K562 (cell line): ENCODE results near the gene CABP5. TPM values are rescaled to one million over a fixed set of nuclear protein-coding genes. Genes with fewer than 3 reads are reported as not detected.

Experiments
- ARNT ChIP-seq, 2 experiments: fragments of 450-650 bp; IDR thresholded peaks; 2 replicates each; pipeline ENCODE4 v1.6.1; 2016; ENCODE audit warnings: mild to moderate bottlenecking in 1 of 2
- CEBPZ ChIP-seq: fragments of 150-350 bp; IDR thresholded peaks from 2 replicates; pipeline ENCODE4 v1.6.1; 2014; ENCODE audit warnings: low read depth, mild to moderate bottlenecking, low read length, borderline replicate concordance
- CSDE1 ChIP-seq, 2 experiments: fragments of 450-650 bp; IDR thresholded peaks; 2 replicates each; pipeline ENCODE4 v1.6.1; 2016; ENCODE audit warnings: mild to moderate bottlenecking in 1 of 2
- CTCFL ChIP-seq: IDR thresholded peaks from 2 replicates; pipeline ENCODE4 v1.6.1; 2011; ENCODE audit warnings: borderline replicate concordance, low read depth, mild to moderate bottlenecking, moderate library complexity, low read length; ENCODE audit not compliant: insufficient read depth, poor library complexity, severe bottlenecking
- GATAD2B ChIP-seq: fragments of 450-650 bp; IDR thresholded peaks from 2 replicates; pipeline ENCODE4 v1.6.1; 2017; ENCODE audit warnings: mild to moderate bottlenecking, borderline replicate concordance
- POLR2A ChIP-seq: fragments of 450-650 bp; conservative IDR thresholded peaks from 2 replicates; pipeline ENCODE4 v1.6.1; 2016
- SMARCB1 ChIP-seq: IDR thresholded peaks from 2 replicates; pipeline ENCODE4 v1.6.1; 2011; ENCODE audit warnings: improper control_type of control experiment, low read depth; ENCODE audit not compliant: insufficient read length
- TCF3 ChIP-seq: sonication (generic); formaldehyde crosslinking; IDR thresholded peaks from 2 replicates; pipeline ENCODE4 v1.4.0; 2020; ENCODE audit warnings: mild to moderate bottlenecking, missing genetic modification reagents
- ZBTB49 ChIP-seq: sonication (generic); formaldehyde crosslinking; IDR thresholded peaks from 2 replicates; pipeline ENCODE4 v1.8.0; 2022; ENCODE audit warnings: missing genetic modification reagents, mild to moderate bottlenecking, borderline replicate concordance
- ZNF561 ChIP-seq: fragments of 450-650 bp; formaldehyde crosslinking; conservative IDR thresholded peaks from 2 replicates; pipeline ENCODE4 v1.4.0; 2020; ENCODE audit warnings: mild to moderate bottlenecking, moderate library complexity
- polyA plus RNA-seq, 8 experiments: library from polyadenylated mRNA; depleted of rRNA in 4 of 8; stranded (reverse) in 5 of 8; unstranded in 3 of 8; fragments of >200 nt; fragmentation: Nextera tagmentation in 2 of 8; fragmentation: Illumina TruSeq in 1 of 8; extraction: Ambion mirVana in 2 of 8; extraction: Trizol in 1 of 8; gene quantifications; 2 replicates each; pipeline versions ENCODE4 v1.2.1 to v1.2.3, GENCODE V29; 2011 to 2014; ENCODE audit warnings: inconsistent platforms in 1 of 8, missing spikeins in 1 of 8
- total RNA-seq, 7 experiments: library from RNA; depleted of rRNA in 6 of 7; stranded (reverse); fragments of >200 nt in 6 of 7; fragmentation: Illumina TruSeq in 2 of 7; extraction: Trizol in 2 of 7; gene quantifications; 2 replicates each; pipeline versions ENCODE4 v1.2.1 to v1.2.3, GENCODE V29; 2011 to 2021; ENCODE audit warnings: low replicate concordance in 1 of 7

CABP5 gene
- total and polyA plus RNA-seq, 9 of the 15 experiments (the other 6 are each of a cell fraction or from before 2014, with no cell fraction given): not detected

- TF ChIP-seq CTCFL (no peak), GATAD2B (no peak), ARNT (IDR thresholded peaks at IDR 0.05) (no peak), ZBTB49 (no peak), CEBPZ (no peak), CSDE1 (IDR thresholded peaks at IDR 0.05) (no peak), POLR2A (no peak), ZNF561 (CRISPR knock-in tag) (no peak), SMARCB1 (no peak), TCF3 (CRISPR knock-in tag) (no peak)
- TF ChIP-seq, all 486 proteins: peak for 0
Measured at GRCh38 chr19:48029431-48029830, 14.4 kb downstream of the CABP5 start (continued).
